ENCODE data around the gene AGAP2.

AGAP2 gene

DNA sequence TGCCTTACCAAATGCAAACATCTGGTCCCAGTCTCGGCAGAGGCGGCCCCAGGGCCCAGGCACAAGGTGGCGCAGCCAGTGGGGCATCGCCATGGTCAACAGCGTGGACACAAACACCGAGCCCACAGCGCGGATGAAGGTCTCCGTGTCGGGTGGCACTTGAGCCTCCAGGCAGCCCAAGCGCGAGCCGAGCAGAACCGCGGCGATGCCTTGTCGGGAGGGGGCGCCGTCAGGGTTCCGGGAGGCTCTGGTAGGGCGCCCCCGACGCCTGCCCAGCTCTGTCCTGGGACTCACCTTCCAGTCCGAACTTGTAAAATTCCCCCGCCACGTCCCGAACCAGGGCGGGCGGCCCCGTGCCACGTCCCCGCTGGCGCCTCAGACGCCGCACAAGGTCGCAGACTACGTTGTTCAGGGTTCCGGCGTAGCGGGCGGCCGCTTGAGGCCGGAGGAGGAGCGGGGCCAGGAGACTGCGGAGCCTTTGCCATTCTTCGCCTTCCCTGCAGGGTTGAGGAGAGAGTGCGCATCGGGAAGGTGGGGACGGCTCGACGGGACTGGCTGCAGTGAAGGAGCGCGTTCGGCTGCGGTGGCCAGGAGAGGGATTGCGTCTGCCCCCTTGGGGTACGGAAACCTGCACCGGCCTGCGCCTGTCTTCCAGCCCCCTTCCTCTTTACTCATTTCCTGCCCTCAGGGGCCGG, 26.6 kb upstream of the AGAP2 start:
- Histone ChIP-seq H4K91ac (ENCODE audit: low read depth, low read length) (no peak overlapping the region), H2AK5ac (ENCODE audit: low read length) (no peak overlapping the region), H2AFZ (ENCODE audit: insufficient read depth, low read length, poor library complexity) (peak overlapping the region; percentile 31), H3K4ac (ENCODE audit: low read depth, low read length) (no peak overlapping the region), H2BK120ac (ENCODE audit: insufficient read depth, low read length, poor library complexity) (no peak overlapping the region), H3K9me3 (ENCODE audit: insufficient read depth, low read depth, low read length) (peaks cover 6% of the 10 kb centered on the region), H3K79me1 (ENCODE audit: low read length) (no peaks in the 10 kb centered on the region), H2BK5ac (ENCODE audit: low read depth, low read length, poor library complexity) (no peak overlapping the region), H4K8ac (ENCODE audit: low read depth, low read length) (no peak overlapping the region), H2BK12ac (ENCODE audit: low read length) (no peak overlapping the region), H3K79me2 (ENCODE audit: control insufficient read depth, insufficient read depth, low read length, poor library complexity) (no peaks in the 10 kb centered on the region), H3K27me3 (ENCODE audit: insufficient read depth, low read length) (peaks cover 45% of the 10 kb centered on the region), H3K36me3 (ENCODE audit: control insufficient read depth in 1 of 2, insufficient read depth in 2 of 2, low read length in 2 of 2) (peaks cover 9 to 12% of the 10 kb centered on the region in 2 experiments), H3K14ac (ENCODE audit: low read length) (no peak overlapping the region), H3K27ac (ENCODE audit: low read depth, low read length) (no peak overlapping the region), H4K12ac (ENCODE audit: low read depth, low read length) (no peak overlapping the region), H3K9ac (ENCODE audit: low read length) (no peak overlapping the region), H3K4me1 (ENCODE audit: control insufficient read depth in 1 of 2, insufficient read depth in 2 of 2, low read length in 2 of 2) (peaks cover 16 to 21% of the 10 kb centered on the region in 2 experiments), H3K4me3 (ENCODE audit: low read depth, low read length) (no peak overlapping the region), H3K4me2 (ENCODE audit: low read length) (peak overlapping the region; percentile 60), H3K18ac (ENCODE audit: low read length) (no peak overlapping the region), H3K23ac (ENCODE audit: low read length) (no peak overlapping the region)
- no CpG with 5 or more reads among the region's 60 CpGs for WGBS (ENCODE audit: extremely low coverage, insufficient coverage, insufficient read length)
- DNase-seq, result peak in 1 of 2 donors; percentile 35

DNA sequence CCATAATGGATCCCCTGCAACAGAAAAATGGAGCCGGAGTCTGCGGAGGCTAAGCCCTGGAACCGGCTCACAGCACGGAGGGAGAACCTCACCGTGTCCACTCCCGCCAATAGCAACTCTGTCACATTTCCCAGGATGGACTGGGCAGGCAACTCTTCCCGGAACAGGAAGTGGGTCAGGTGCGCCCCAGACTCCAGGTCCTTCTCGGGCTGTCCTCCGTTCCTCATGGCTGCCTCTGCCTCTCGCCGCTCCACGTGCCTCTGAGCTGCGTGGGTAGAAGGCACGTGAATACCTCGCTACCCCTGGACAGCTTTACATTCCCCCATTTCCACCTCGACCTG, 26.1 kb upstream of the AGAP2 start:
- H3K27ac ChIP-seq (ENCODE audit: low read depth, low read length), result no peak overlapping the region
- no peak overlapping the region for H4K12ac ChIP-seq (ENCODE audit: low read depth, low read length)
- H4K8ac ChIP-seq (ENCODE audit: low read depth, low read length), result no peak overlapping the region
- peaks cover 6% of the 10 kb centered on the region for H3K9me3 ChIP-seq (ENCODE audit: insufficient read depth, low read depth, low read length)
- no peaks in the 10 kb centered on the region for H3K79me1 ChIP-seq (ENCODE audit: low read length)
- H3K27me3 ChIP-seq (ENCODE audit: insufficient read depth, low read length), result peaks cover 45% of the 10 kb centered on the region
- H3K18ac ChIP-seq (ENCODE audit: low read length), result no peak overlapping the region
- H2AK5ac ChIP-seq (ENCODE audit: low read length), result no peak overlapping the region
- WGBS (ENCODE audit: extremely low coverage, insufficient coverage, insufficient read length), result no CpG with 5 or more reads among the region's 17 CpGs
- no peak overlapping the region for H2BK120ac ChIP-seq (ENCODE audit: insufficient read depth, low read length, poor library complexity)
- no peaks in the 10 kb centered on the region for H3K79me2 ChIP-seq (ENCODE audit: control insufficient read depth, insufficient read depth, low read length, poor library complexity)
- H3K36me3 ChIP-seq (ENCODE audit: control insufficient read depth in 1 of 2, insufficient read depth in 2 of 2, low read length in 2 of 2), result peaks cover 9 to 11% of the 10 kb centered on the region in 2 experiments
- no peak overlapping the region for H2BK12ac ChIP-seq (ENCODE audit: low read length)
- H3K4me1 ChIP-seq (ENCODE audit: control insufficient read depth in 1 of 2, insufficient read depth in 2 of 2, low read length in 2 of 2), result peaks cover 16 to 21% of the 10 kb centered on the region in 2 experiments
- no peak overlapping the region for H2BK5ac ChIP-seq (ENCODE audit: low read depth, low read length, poor library complexity)
- H3K9ac ChIP-seq (ENCODE audit: low read length), result no peak overlapping the region
- H4K91ac ChIP-seq (ENCODE audit: low read depth, low read length), result no peak overlapping the region
- H3K4me3 ChIP-seq (ENCODE audit: low read depth, low read length), result peak overlapping the region; percentile 39
- no peak overlapping the region for H3K4ac ChIP-seq (ENCODE audit: low read depth, low read length)
- no peak overlapping the region for H3K14ac ChIP-seq (ENCODE audit: low read length)
- H3K4me2 ChIP-seq (ENCODE audit: low read length), result peak overlapping the region; percentile 60
- DNase-seq, result no peak
- no peak overlapping the region for H3K23ac ChIP-seq (ENCODE audit: low read length)
- H2AFZ ChIP-seq (ENCODE audit: insufficient read depth, low read length, poor library complexity), result no peak overlapping the region

DNA sequence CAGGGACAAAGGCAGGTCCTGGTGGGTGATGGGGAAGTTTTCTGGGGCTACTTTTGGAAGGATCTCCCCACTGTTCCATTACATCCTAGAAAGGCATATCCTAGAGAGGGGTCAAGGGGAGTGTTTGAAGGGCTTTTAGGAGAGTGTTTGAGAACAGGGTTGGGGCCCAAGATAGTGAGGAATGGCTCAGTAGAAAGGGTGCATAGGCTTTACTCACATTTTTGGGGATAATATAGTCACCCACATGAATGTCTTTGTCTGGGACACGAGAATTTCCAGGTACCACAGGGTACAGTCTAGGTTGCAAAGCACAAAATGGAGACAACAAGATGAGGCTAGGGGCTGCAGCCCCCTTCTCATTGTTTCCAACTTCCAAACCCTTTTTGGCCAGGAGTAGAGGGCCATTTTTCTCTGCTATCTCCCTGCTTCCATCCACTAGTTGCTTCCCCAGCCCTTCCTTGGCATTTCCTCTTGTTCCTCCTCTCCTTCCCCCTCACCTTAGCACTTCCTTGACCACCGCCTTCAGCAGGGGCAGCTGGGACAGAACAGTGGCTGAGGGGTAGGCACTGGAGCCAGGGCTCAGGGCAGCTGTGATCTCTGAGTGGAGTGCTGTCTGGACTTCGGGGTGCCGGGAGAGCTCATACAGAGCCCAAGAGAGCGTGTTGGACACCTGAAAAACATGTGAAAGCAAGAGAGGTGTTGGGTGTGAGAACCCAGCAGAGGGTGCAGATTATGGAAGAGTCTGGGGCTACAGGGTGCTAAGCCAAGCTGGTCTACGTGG, 25.5 kb upstream of the AGAP2 start:
- no peak overlapping the region for H2AFZ ChIP-seq (ENCODE audit: insufficient read depth, low read length, poor library complexity)
- no peak overlapping the region for H4K91ac ChIP-seq (ENCODE audit: low read depth, low read length)
- peak overlapping the region; percentile 60 for H3K4me2 ChIP-seq (ENCODE audit: low read length)
- H3K27me3 ChIP-seq (ENCODE audit: insufficient read depth, low read length), result peaks cover 45% of the 10 kb centered on the region
- H4K12ac ChIP-seq (ENCODE audit: low read depth, low read length), result no peak overlapping the region
- H3K4ac ChIP-seq (ENCODE audit: low read depth, low read length), result no peak overlapping the region
- no peaks in the 10 kb centered on the region for H3K79me2 ChIP-seq (ENCODE audit: control insufficient read depth, insufficient read depth, low read length, poor library complexity)
- H3K23ac ChIP-seq (ENCODE audit: low read length), result no peak overlapping the region
- no peak for DNase-seq
- H2BK120ac ChIP-seq (ENCODE audit: insufficient read depth, low read length, poor library complexity), result no peak overlapping the region
- H4K8ac ChIP-seq (ENCODE audit: low read depth, low read length), result no peak overlapping the region
- no peaks in the 10 kb centered on the region for H3K79me1 ChIP-seq (ENCODE audit: low read length)
- no peak overlapping the region for H3K14ac ChIP-seq (ENCODE audit: low read length)
- H3K4me1 ChIP-seq (ENCODE audit: control insufficient read depth in 1 of 2, insufficient read depth in 2 of 2, low read length in 2 of 2), result peaks cover 16 to 21% of the 10 kb centered on the region in 2 experiments
- H2BK5ac ChIP-seq (ENCODE audit: low read depth, low read length, poor library complexity), result no peak overlapping the region
- H3K36me3 ChIP-seq (ENCODE audit: control insufficient read depth in 1 of 2, insufficient read depth in 2 of 2, low read length in 2 of 2), result peaks cover 5% of the 10 kb centered on the region in 2 experiments
- WGBS (ENCODE audit: extremely low coverage, insufficient coverage, insufficient read length), result no CpG with 5 or more reads among the region's 6 CpGs
- no peak overlapping the region for H2BK12ac ChIP-seq (ENCODE audit: low read length)
- no peak overlapping the region for H3K4me3 ChIP-seq (ENCODE audit: low read depth, low read length)
- no peak overlapping the region for H3K27ac ChIP-seq (ENCODE audit: low read depth, low read length)
- H3K9me3 ChIP-seq (ENCODE audit: insufficient read depth, low read depth, low read length), result peaks cover 6% of the 10 kb centered on the region
- H2AK5ac ChIP-seq (ENCODE audit: low read length), result no peak overlapping the region
- H3K18ac ChIP-seq (ENCODE audit: low read length), result no peak overlapping the region
- no peak overlapping the region for H3K9ac ChIP-seq (ENCODE audit: low read length)

DNA sequence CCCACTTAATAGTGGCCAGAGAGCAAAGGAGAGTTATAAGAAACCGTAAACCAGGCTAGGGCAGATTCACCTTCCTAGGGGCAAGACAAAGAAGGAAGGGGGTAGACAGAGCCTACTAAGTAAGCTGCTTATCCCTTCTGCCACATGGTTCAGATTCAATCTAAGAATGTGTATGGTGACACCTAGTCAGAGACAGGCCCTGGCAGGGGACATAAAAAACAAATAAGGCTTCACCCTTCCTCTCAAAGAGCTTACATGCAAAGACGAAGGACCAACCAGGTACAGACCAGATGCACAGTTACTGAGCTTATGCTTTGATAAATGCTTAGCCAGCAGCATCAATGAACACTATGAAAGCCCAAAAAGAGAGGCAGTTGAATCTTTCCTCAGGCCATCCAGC, 23.9 kb upstream of the AGAP2 start:
- Histone ChIP-seq H3K79me2 (ENCODE audit: control insufficient read depth, insufficient read depth, low read length, poor library complexity) (no peaks in the 10 kb centered on the region), H3K4me2 (ENCODE audit: low read length) (no peak overlapping the region)
- no CpG with 5 or more reads among the region's 2 CpGs for WGBS (ENCODE audit: extremely low coverage, insufficient coverage, insufficient read length)

More for the DNA sequence above, 23.9 kb upstream of the AGAP2 start:
- H3K27me3 ChIP-seq (ENCODE audit: insufficient read depth, low read length), result peaks cover 45% of the 10 kb centered on the region
- no peak overlapping the region for H2AFZ ChIP-seq (ENCODE audit: insufficient read depth, low read length, poor library complexity)
- no peak overlapping the region for H3K4ac ChIP-seq (ENCODE audit: low read depth, low read length)
- H2AK5ac ChIP-seq (ENCODE audit: low read length), result no peak overlapping the region
- no peak overlapping the region for H3K14ac ChIP-seq (ENCODE audit: low read length)
- H4K8ac ChIP-seq (ENCODE audit: low read depth, low read length), result no peak overlapping the region
- no peak overlapping the region for H2BK120ac ChIP-seq (ENCODE audit: insufficient read depth, low read length, poor library complexity)
- H4K91ac ChIP-seq (ENCODE audit: low read depth, low read length), result no peak overlapping the region
- no peak overlapping the region for H2BK5ac ChIP-seq (ENCODE audit: low read depth, low read length, poor library complexity)
- H3K36me3 ChIP-seq (ENCODE audit: control insufficient read depth in 1 of 2, insufficient read depth in 2 of 2, low read length in 2 of 2), result no peaks in the 10 kb centered on the region
- no peak overlapping the region for H2BK12ac ChIP-seq (ENCODE audit: low read length)
- no peak overlapping the region for H3K27ac ChIP-seq (ENCODE audit: low read depth, low read length)
- H3K79me1 ChIP-seq (ENCODE audit: low read length), result no peaks in the 10 kb centered on the region
- no peak overlapping the region for H3K23ac ChIP-seq (ENCODE audit: low read length)
- no peak overlapping the region for H4K12ac ChIP-seq (ENCODE audit: low read depth, low read length)
- no peak overlapping the region for H3K18ac ChIP-seq (ENCODE audit: low read length)
- H3K9ac ChIP-seq (ENCODE audit: low read length), result no peak overlapping the region
- no peak overlapping the region for H3K4me3 ChIP-seq (ENCODE audit: low read depth, low read length)
- no peak for DNase-seq
- peaks cover 6% of the 10 kb centered on the region for H3K9me3 ChIP-seq (ENCODE audit: insufficient read depth, low read depth, low read length)
- peaks cover 16 to 21% of the 10 kb centered on the region in 2 experiments for H3K4me1 ChIP-seq (ENCODE audit: control insufficient read depth in 1 of 2, insufficient read depth in 2 of 2, low read length in 2 of 2)

All from trophoblast cell (in vitro differentiated cells and primary cell).